HCT116 (cell line): ENCODE results near the gene ENPEP. TPM values are rescaled to one million over a fixed set of nuclear protein-coding genes. Genes with fewer than 3 reads are reported as not detected.

Source experiments
- ATAC-seq: fragments of 200-7000 bp; cut with Tn5 transposase; 2 replicates; pipeline ENCODE4 v1.9.1; 2020; ENCODE audit warnings: mild to moderate bottlenecking, moderate library complexity
- BruUV-seq: library from RNA; stranded (reverse); fragments of 400-500 nt; replicated peaks from 2 replicates; lab custom pipeline; 2021; lab: Mats Ljungman, UMichigan
- CTCF ChIA-PET: fragments of 300-600 bp; sonication (Branson Sonifier 250); formaldehyde crosslinking; loops from one replicate; lab custom pipeline; 2021; ENCODE audit warnings: antibody characterized with exemption; lab: Charles Lee
- POLR2A ChIA-PET: fragments of 300-600, 350-600 bp; sonication (Branson Sonifier 250); formaldehyde crosslinking; loops from one replicate; lab custom pipeline; 2021; ENCODE audit warnings: antibody characterized with exemption; lab: Charles Lee
- RAD21 ChIA-PET, 2 experiments: fragments of 300-600 bp; sonication (Branson Sonifier 250); formaldehyde crosslinking; loops; one replicate each; lab custom pipeline; 2023; ENCODE audit warnings: low total read pairs in 2 of 2; ENCODE audit not compliant: uncharacterized antibody in 2 of 2, unreplicated experiment in 2 of 2, low non-redundant PET in 1 of 2; lab: Charles Lee
- DNase-seq: peaks from one replicate; pipeline ENCODE4 v3.0.0-alpha.2; 2010; ENCODE audit warnings: low read depth, low spot score
- H2AFZ ChIP-seq: fragments of 200-600 bp; shearing (Covaris generic), sonication (generic); 2 replicates; pipeline ENCODE4 v1.6.1; 2017; ENCODE audit warnings: low read depth, mixed run types, mixed read lengths, antibody characterized with exemption, low read length; ENCODE audit not compliant: poor library complexity, severe bottlenecking
- H3K27ac ChIP-seq: 2 replicates; pipeline ENCODE4 v1.5.1; 2012; ENCODE audit warnings: low read depth, low read length
- H3K27me3 ChIP-seq: fragments of 200-600 bp; sonication (generic); 2 replicates; pipeline ENCODE4 v1.6.1; 2016; ENCODE audit warnings: mixed run types, low read length, mixed read lengths; ENCODE audit not compliant: insufficient read depth
- H3K36me3 ChIP-seq, 2 experiments: fragments of 200-500 bp in 1 of 2; fragments of 200-600 bp in 1 of 2; sonication (Bioruptor generic) in 1 of 2; sonication (generic) in 1 of 2; 2 replicates each; pipeline versions ENCODE4 v1.5.1 to v1.6.1; 2014 to 2016; ENCODE audit warnings: low read length in 2 of 2, inconsistent platforms in 1 of 2, mixed read lengths in 1 of 2, mixed run types in 1 of 2; ENCODE audit not compliant: insufficient read depth in 2 of 2, control insufficient read depth in 1 of 2
- H3K4me1 ChIP-seq, 2 experiments: fragments of 200-600 bp in 1 of 2; sonication (generic) in 1 of 2; 2 replicates each; pipeline versions ENCODE4 v1.5.1 to v1.6.1; 2012 to 2017; ENCODE audit warnings: low read length in 2 of 2, inconsistent platforms in 1 of 2, mild to moderate bottlenecking in 1 of 2, mixed read lengths in 1 of 2, mixed run types in 1 of 2, moderate library complexity in 1 of 2; ENCODE audit not compliant: insufficient read depth in 2 of 2, control insufficient read depth in 1 of 2
- H3K4me2 ChIP-seq: fragments of 200-600 bp; sonication (generic); 2 replicates; pipeline ENCODE4 v1.6.1; 2017; ENCODE audit warnings: mixed run types, low read length, mixed read lengths
- H3K4me3 ChIP-seq, 2 experiments: fragments of 200-600 bp in 1 of 2; sonication (generic) in 1 of 2; replicated peaks in 1 of 2; 2 replicates each; pipeline ENCODE4 v1.5.1; 2011 to 2016; ENCODE audit warnings: low read length in 2 of 2, control low read depth in 1 of 2, low read depth in 1 of 2, mild to moderate bottlenecking in 1 of 2, mixed read lengths in 1 of 2, mixed run types in 1 of 2
- H3K79me2 ChIP-seq: fragments of 200-600 bp; sonication (generic); 2 replicates; pipeline ENCODE4 v1.6.1; 2017; ENCODE audit warnings: mild to moderate bottlenecking, mixed run types, low read length, moderate library complexity, mixed read lengths; ENCODE audit not compliant: insufficient read depth
- H3K9ac ChIP-seq: fragments of 200-600 bp; sonication (generic); 2 replicates; pipeline ENCODE4 v1.6.1; 2016; ENCODE audit warnings: low read length, mixed read lengths
- H3K9me2 ChIP-seq: fragments of 200-600 bp; sonication (generic), shearing (Covaris generic); 2 replicates; pipeline ENCODE4 v1.6.1; 2017; ENCODE audit warnings: mixed run types, mild to moderate bottlenecking, moderate library complexity; ENCODE audit not compliant: insufficient read depth
- H3K9me3 ChIP-seq, 2 experiments: fragments of 200-500 bp in 1 of 2; fragments of 200-600 bp in 1 of 2; sonication (Bioruptor generic) in 1 of 2; sonication (generic) in 1 of 2; 2 replicates each; pipeline ENCODE4 v1.6.1; 2014 to 2017; ENCODE audit warnings: low read length in 2 of 2, mixed read lengths in 2 of 2, inconsistent platforms in 1 of 2, low read depth in 1 of 2, mild to moderate bottlenecking in 1 of 2, mixed run types in 1 of 2, moderate library complexity in 1 of 2; ENCODE audit not compliant: control insufficient read depth in 1 of 2, insufficient read depth in 1 of 2
- H4K20me1 ChIP-seq: fragments of 200-600 bp; sonication (generic), shearing (Covaris generic); 2 replicates; pipeline ENCODE4 v1.6.1; 2017; ENCODE audit warnings: mixed run types, mild to moderate bottlenecking, moderate library complexity; ENCODE audit not compliant: insufficient read depth
- CBX3 ChIP-seq: IDR thresholded peaks from 2 replicates; pipeline ENCODE4 v1.6.1; 2012; ENCODE audit warnings: low read depth
- CEBPB ChIP-seq: IDR thresholded peaks from 2 replicates; pipeline ENCODE4 v1.6.1; 2012; ENCODE audit warnings: low read depth
- ELF1 ChIP-seq: IDR thresholded peaks from 2 replicates; pipeline ENCODE4 v1.6.1; 2012; ENCODE audit warnings: low read depth, borderline replicate concordance
- EZH2phosphoT487 ChIP-seq: fragments of 200-600 bp; IDR thresholded peaks from 2 replicates; pipeline ENCODE4 v1.6.1; 2018; ENCODE audit warnings: antibody characterized with exemption, borderline replicate concordance
- FOSL1 ChIP-seq: IDR thresholded peaks from 2 replicates; pipeline ENCODE4 v1.6.1; 2012; ENCODE audit warnings: low read depth
- POLR2A ChIP-seq: IDR thresholded peaks from 2 replicates; pipeline ENCODE4 v1.7.0; 2011; ENCODE audit warnings: borderline replicate concordance; ENCODE audit not compliant: insufficient read depth, insufficient read length; ENCODE audit errors: extremely low read depth
- POLR2AphosphoS5 ChIP-seq: IDR thresholded peaks from 2 replicates; pipeline ENCODE4 v1.6.1; 2011; ENCODE audit warnings: mild to moderate bottlenecking, low read depth, low read length, moderate library complexity
- RAD21 ChIP-seq: IDR thresholded peaks from 2 replicates; pipeline ENCODE4 v1.6.1; 2012; ENCODE audit warnings: low read depth, mild to moderate bottlenecking
- SIN3A ChIP-seq: IDR thresholded peaks from 2 replicates; pipeline ENCODE4 v1.6.1; 2012; ENCODE audit warnings: low read depth
- SRF ChIP-seq: IDR thresholded peaks from 2 replicates; pipeline ENCODE4 v1.6.1; 2012; ENCODE audit warnings: low read depth
- TCF7L2 ChIP-seq: IDR thresholded peaks from 2 replicates; pipeline ENCODE4 v1.7.0; 2011; ENCODE audit warnings: borderline replicate concordance, inconsistent platforms; ENCODE audit not compliant: insufficient read depth, insufficient read length; ENCODE audit errors: extremely low read depth
- YY1 ChIP-seq: IDR thresholded peaks from 2 replicates; pipeline ENCODE4 v1.6.1; 2011; ENCODE audit warnings: low read length, low read depth, moderate library complexity, mild to moderate bottlenecking; ENCODE audit not compliant: insufficient replicate concordance; ENCODE audit errors: extremely low read depth
- ZBTB33 ChIP-seq: IDR thresholded peaks from 2 replicates; pipeline ENCODE4 v1.6.1; 2011; ENCODE audit warnings: mild to moderate bottlenecking, low read length, moderate library complexity; ENCODE audit not compliant: insufficient replicate concordance; ENCODE audit errors: extremely low read depth
- ZFX ChIP-seq: fragments of 450-650 bp; IDR thresholded peaks from 2 replicates; pipeline ENCODE4 v1.6.1; 2017
- ZNF274 ChIP-seq: fragments of 200-500 bp; sonication (Bioruptor generic); IDR thresholded peaks from 2 replicates; pipeline ENCODE4 v1.6.1; 2014; ENCODE audit warnings: mild to moderate bottlenecking, low read depth, low read length, inconsistent platforms
- intact Hi-C: fragments of 100-400 bp; cut with micrococcal nuclease; formaldehyde crosslinking; loops from 2 replicates; pipeline ENCODE4 v1.10.0; 2022
- total RNA-seq: library from RNA; stranded (reverse); gene quantifications from one replicate; pipeline ENCODE4 v1.2.1, GENCODE V29; 2021; ENCODE audit not compliant: unreplicated experiment
- TF ChIP-seq, protein P1 (sequence below), 3 experiments: fragments of 200-600 bp in 1 of 3; sonication (generic) in 1 of 3; IDR thresholded peaks in 2 of 3; conservative IDR thresholded peaks in 1 of 3; 2 replicates each; pipeline ENCODE4 v1.5.1; 2012 to 2017; ENCODE audit warnings: low read depth in 2 of 3, low read length in 2 of 3, antibody characterized with exemption in 1 of 3, borderline replicate concordance in 1 of 3, control low read depth in 1 of 3, mild to moderate bottlenecking in 1 of 3, mixed read lengths in 1 of 3, mixed run types in 1 of 3, moderate library complexity in 1 of 3; ENCODE audit not compliant: insufficient read depth in 1 of 3
- TF ChIP-seq, protein P2 (sequence below): IDR thresholded peaks from 2 replicates; pipeline ENCODE4 v1.6.1; 2012
- TF ChIP-seq, protein P3 (sequence below): IDR thresholded peaks from 2 replicates; pipeline ENCODE4 v1.6.1; 2012; ENCODE audit warnings: low read depth

ENPEP gene
- total RNA-seq, 1 experiment from 2014 or later: 4.5 TPM

GRCh38 chr4:110520886-110521285 is 44.9 kb downstream of the ENPEP start:
- 0 out of 4 replicates have a peak, but pooled peaks cover 0 to under 1% of the 10 kb centered on the region in 2 experiments for H3K4me1 ChIP-seq
- RAD21 ChIA-PET: no interaction called here

More at GRCh38 chr4:110520886-110521285, 44.9 kb downstream of the ENPEP start:
- Histone ChIP-seq H3K27me3 (no peaks in the 10 kb centered on the region), H3K9me2 (no peaks in the 10 kb centered on the region), H3K4me2 (no peak overlapping the region), H3K27ac (no peak overlapping the region), H3K9me3 (no peaks in the 10 kb centered on the region), H4K20me1 (no peaks in the 10 kb centered on the region), H2AFZ (no peak overlapping the region), H3K9ac (no peak overlapping the region), H3K79me2 (no peaks in the 10 kb centered on the region), H3K4me3 (no peak overlapping the region), H3K36me3 (no peaks in the 10 kb centered on the region)
- BruUV-seq: no TSS peak
- no peak for DNase-seq
- ChIA-PET POLR2A (no interaction called here), CTCF (interaction anchor here (0.7 to 1.5 kb wide), 2 partner anchors 11 to 522 kb away, joined by 3 to 7 read pairs; no protein-coding TSS in a partner anchor)
- no peak for ATAC-seq
- intact Hi-C loops: no loop called here
- no peak for TF ChIP-seq SIN3A
- no peak for TF ChIP-seq EZH2phosphoT487
- no peak for TF ChIP-seq FOSL1
- TF ChIP-seq, protein P1, sequence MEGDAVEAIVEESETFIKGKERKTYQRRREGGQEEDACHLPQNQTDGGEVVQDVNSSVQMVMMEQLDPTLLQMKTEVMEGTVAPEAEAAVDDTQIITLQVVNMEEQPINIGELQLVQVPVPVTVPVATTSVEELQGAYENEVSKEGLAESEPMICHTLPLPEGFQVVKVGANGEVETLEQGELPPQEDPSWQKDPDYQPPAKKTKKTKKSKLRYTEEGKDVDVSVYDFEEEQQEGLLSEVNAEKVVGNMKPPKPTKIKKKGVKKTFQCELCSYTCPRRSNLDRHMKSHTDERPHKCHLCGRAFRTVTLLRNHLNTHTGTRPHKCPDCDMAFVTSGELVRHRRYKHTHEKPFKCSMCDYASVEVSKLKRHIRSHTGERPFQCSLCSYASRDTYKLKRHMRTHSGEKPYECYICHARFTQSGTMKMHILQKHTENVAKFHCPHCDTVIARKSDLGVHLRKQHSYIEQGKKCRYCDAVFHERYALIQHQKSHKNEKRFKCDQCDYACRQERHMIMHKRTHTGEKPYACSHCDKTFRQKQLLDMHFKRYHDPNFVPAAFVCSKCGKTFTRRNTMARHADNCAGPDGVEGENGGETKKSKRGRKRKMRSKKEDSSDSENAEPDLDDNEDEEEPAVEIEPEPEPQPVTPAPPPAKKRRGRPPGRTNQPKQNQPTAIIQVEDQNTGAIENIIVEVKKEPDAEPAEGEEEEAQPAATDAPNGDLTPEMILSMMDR (IDR thresholded peaks at IDR 0.05 in 2 of 3, conservative IDR thresholded peaks at IDR 0.05 in 1 of 3; ENCODE audit: borderline replicate concordance in 1 of 3, insufficient read depth in 1 of 3, low read depth in 2 of 3, low read length in 2 of 3): no peak
- no peak for TF ChIP-seq YY1
- no peak for TF ChIP-seq POLR2AphosphoS5
- TF ChIP-seq RAD21: no peak
- TF ChIP-seq, protein P2, sequence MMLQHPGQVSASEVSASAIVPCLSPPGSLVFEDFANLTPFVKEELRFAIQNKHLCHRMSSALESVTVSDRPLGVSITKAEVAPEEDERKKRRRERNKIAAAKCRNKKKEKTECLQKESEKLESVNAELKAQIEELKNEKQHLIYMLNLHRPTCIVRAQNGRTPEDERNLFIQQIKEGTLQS: no peak
- no peak for TF ChIP-seq CBX3
- no peak for TF ChIP-seq SRF
- TF ChIP-seq, protein P3, sequence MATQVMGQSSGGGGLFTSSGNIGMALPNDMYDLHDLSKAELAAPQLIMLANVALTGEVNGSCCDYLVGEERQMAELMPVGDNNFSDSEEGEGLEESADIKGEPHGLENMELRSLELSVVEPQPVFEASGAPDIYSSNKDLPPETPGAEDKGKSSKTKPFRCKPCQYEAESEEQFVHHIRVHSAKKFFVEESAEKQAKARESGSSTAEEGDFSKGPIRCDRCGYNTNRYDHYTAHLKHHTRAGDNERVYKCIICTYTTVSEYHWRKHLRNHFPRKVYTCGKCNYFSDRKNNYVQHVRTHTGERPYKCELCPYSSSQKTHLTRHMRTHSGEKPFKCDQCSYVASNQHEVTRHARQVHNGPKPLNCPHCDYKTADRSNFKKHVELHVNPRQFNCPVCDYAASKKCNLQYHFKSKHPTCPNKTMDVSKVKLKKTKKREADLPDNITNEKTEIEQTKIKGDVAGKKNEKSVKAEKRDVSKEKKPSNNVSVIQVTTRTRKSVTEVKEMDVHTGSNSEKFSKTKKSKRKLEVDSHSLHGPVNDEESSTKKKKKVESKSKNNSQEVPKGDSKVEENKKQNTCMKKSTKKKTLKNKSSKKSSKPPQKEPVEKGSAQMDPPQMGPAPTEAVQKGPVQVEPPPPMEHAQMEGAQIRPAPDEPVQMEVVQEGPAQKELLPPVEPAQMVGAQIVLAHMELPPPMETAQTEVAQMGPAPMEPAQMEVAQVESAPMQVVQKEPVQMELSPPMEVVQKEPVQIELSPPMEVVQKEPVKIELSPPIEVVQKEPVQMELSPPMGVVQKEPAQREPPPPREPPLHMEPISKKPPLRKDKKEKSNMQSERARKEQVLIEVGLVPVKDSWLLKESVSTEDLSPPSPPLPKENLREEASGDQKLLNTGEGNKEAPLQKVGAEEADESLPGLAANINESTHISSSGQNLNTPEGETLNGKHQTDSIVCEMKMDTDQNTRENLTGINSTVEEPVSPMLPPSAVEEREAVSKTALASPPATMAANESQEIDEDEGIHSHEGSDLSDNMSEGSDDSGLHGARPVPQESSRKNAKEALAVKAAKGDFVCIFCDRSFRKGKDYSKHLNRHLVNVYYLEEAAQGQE: no peak
- TF ChIP-seq POLR2A: no peak
- TF ChIP-seq ZBTB33: no peak
- TF ChIP-seq CEBPB: no peak
- TF ChIP-seq ZFX: no peak
- TF ChIP-seq ELF1: no peak
- TF ChIP-seq TCF7L2: no peak
- TF ChIP-seq ZNF274: no peak
